ENCODE data around the gene KRTAP10-11.

DNA sequence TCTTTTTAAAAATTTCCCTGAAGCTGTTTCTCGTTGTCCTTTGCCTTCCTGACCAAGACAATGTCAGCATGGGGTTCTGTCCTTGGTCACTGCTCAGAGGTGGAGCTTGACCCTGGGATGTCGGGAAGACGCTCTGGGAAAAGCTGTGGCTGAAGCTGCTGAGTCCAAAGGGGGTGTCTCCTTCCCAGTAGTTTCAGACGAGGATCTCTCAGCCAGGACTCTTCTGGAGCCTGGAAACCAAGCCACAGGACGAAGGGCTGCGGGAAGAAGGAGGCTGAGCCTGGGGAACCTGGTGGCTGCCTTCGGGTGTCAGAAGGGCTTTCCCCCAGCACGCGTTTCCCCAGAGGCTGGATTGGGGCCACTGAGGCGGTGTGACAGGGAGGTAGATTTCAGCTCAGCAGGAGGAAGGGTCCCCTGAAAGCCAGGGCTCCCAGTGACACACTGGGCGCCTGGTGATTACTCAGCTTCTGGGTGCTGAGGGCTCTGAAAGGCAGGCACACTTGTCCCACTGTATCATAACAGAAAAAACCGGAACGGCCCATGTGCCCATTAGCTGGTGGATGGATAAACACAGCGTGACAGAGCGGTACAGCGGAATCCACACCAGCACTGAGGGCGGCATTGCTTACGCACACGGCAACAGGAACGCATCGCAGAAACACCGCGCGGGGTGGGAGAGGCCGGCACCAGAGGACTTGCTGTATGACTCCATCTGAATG, 40.8 kb downstream of the KRTAP10-11 start:
- TF ChIP-seq, protein P1, sequence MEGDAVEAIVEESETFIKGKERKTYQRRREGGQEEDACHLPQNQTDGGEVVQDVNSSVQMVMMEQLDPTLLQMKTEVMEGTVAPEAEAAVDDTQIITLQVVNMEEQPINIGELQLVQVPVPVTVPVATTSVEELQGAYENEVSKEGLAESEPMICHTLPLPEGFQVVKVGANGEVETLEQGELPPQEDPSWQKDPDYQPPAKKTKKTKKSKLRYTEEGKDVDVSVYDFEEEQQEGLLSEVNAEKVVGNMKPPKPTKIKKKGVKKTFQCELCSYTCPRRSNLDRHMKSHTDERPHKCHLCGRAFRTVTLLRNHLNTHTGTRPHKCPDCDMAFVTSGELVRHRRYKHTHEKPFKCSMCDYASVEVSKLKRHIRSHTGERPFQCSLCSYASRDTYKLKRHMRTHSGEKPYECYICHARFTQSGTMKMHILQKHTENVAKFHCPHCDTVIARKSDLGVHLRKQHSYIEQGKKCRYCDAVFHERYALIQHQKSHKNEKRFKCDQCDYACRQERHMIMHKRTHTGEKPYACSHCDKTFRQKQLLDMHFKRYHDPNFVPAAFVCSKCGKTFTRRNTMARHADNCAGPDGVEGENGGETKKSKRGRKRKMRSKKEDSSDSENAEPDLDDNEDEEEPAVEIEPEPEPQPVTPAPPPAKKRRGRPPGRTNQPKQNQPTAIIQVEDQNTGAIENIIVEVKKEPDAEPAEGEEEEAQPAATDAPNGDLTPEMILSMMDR (IDR thresholded peaks at IDR 0.05) = no peak
- TF ChIP-seq POLR2A (IDR thresholded peaks at IDR 0.05) = no peak

Data from adrenal gland (tissue), 5 donors.